Measurements from ENCODE around the gene ERCC4.

GRCh38 chr16:13936596-13937081 lies 16.7 kb downstream of the ERCC4 start:
- TF ChIP-seq POLR2AphosphoS5 (IDR thresholded peaks at IDR 0.05; ENCODE audit: low read depth, low read length) (no peak), POLR2A (IDR thresholded peaks at IDR 0.05; ENCODE audit: low read depth, low read length) (no peak), SPI1 (IDR thresholded peaks at IDR 0.05; ENCODE audit: low read depth, low read length) (no peak), PAX5 (IDR thresholded peaks at IDR 0.05; ENCODE audit: insufficient read depth, low read length, severe bottlenecking) (no peak)

All from GM12891 (cell line).